Ascending aorta (tissue), 2 donors: ENCODE results near the gene EHMT1. TPM values are rescaled to one million over a fixed set of nuclear protein-coding genes. Genes with fewer than 3 reads are reported as not detected.
"Not testable (repeated sequence)": the region's sequence is repeated elsewhere in the genome, so short reads cannot be mapped to it uniquely, and the experiment has no call there.

Experiments used
- DNase-seq, 2 donors: peaks; one replicate each; pipeline ENCODE4 v3.0.0-alpha.2; 2019; ENCODE audit warnings: low spot score in 2 of 2
- H3K27ac ChIP-seq, 2 donors: fragments of 200-600 bp; sonication (generic); one replicate each; pipeline ENCODE4 v1.5.1; 2016 to 2017; ENCODE audit warnings: mild to moderate bottlenecking in 1 of 2
- H3K27me3 ChIP-seq: fragments of 200-600 bp; sonication (generic); one replicate; pipeline ENCODE4 v1.5.1; 2017
- H3K36me3 ChIP-seq, 2 donors: fragments of 200-600 bp; sonication (generic); one replicate each; pipeline ENCODE4 v1.5.1; 2016
- H3K4me1 ChIP-seq, 2 donors: fragments of 200-600 bp; sonication (generic); one replicate each; pipeline ENCODE4 v1.5.1; 2016 to 2017; ENCODE audit warnings: mild to moderate bottlenecking in 1 of 2
- H3K4me3 ChIP-seq, 2 donors: fragments of 200-600 bp; sonication (generic); one replicate each; pipeline ENCODE4 v1.5.1; 2016 to 2017; ENCODE audit warnings: mild to moderate bottlenecking in 1 of 2
- H3K9me3 ChIP-seq, 2 donors: fragments of 200-600 bp; sonication (generic); one replicate each; pipeline ENCODE4 v1.5.1; 2016
- CTCF ChIP-seq, 3 experiments: fragments of 200-600 bp in 2 of 3; fragments of 450-650 bp in 1 of 3; sonication (generic) in 2 of 3; IDR thresholded peaks; one replicate each; pipeline ENCODE4 v1.5.1; 2016 to 2019; ENCODE audit warnings: antibody characterized with exemption in 3 of 3, mild to moderate bottlenecking in 1 of 3, moderate library complexity in 1 of 3
- intact Hi-C: fragments of 100-400 bp; cut with DNase I; formaldehyde crosslinking; loops from one replicate; pipeline ENCODE4 v1.15.1; 2023
- total RNA-seq: library from RNA; depleted of rRNA; stranded (reverse); fragments of >200 nt; gene quantifications from one replicate; pipeline ENCODE4 v1.1.0, GENCODE V29; 2016

Gene EHMT1
- total RNA-seq, 1 donor from 2014 or later = 49.9 TPM

GRCh38 chr9:137731216-137731946 is 112.6 kb downstream of the EHMT1 start:
- Histone ChIP-seq H3K9me3 (peaks cover 0 to 11% of the 10 kb centered on the region in 2 donors), H3K4me1 (no peaks in the 10 kb centered on the region), H3K27me3 (no peaks in the 10 kb centered on the region), H3K27ac (no peak overlapping the region), H3K36me3 (peaks cover 36 to 57% of the 10 kb centered on the region in 2 donors), H3K4me3 (no peak overlapping the region)
- intact Hi-C loops = no loop called here
- no peak for TF ChIP-seq CTCF (IDR thresholded peaks at IDR 0.05)
- no peak for DNase-seq

- no peak for DNase-seq
- Histone ChIP-seq H3K4me3 (no peak overlapping the region), H3K36me3 (peaks cover 36 to 49% of the 10 kb centered on the region in 2 donors), H3K9me3 (peaks cover 0 to 11% of the 10 kb centered on the region in 2 donors), H3K4me1 (no peaks in the 10 kb centered on the region), H3K27ac (no peak overlapping the region), H3K27me3 (no peaks in the 10 kb centered on the region)
- no peak for TF ChIP-seq CTCF (IDR thresholded peaks at IDR 0.05)
- intact Hi-C loops = no loop called here
Observed at GRCh38 chr9:137731947-137732813, 113.4 kb downstream of the EHMT1 start.

GRCh38 chr9:137733429-137733828 is 114.6 kb downstream of the EHMT1 start:
- peaks cover 34 to 42% of the 10 kb centered on the region in 2 donors for H3K36me3 ChIP-seq
- TF ChIP-seq CTCF (IDR thresholded peaks at IDR 0.05) = no peak

DNA sequence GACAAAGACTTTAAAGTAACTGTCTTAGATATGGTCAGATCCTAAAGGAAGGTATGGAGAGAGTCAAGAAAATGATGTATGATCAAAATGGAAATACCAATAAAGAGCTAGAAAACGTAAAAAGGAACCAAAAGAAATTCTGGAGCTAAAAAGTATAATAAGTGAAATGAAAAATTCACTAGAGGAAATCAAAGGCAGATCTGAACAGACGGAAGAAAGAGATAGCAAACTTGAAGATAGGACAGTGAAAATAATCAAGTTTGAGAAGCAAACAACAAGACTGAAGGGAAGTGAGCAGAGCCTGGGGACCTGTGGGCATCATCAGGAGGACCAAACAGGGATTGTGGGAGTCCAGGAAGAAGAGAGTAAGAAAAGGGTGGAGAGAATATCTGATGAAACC is 115.4 kb downstream of the EHMT1 start:
- no peak overlapping the region for H3K4me3 ChIP-seq
- no peaks in the 10 kb centered on the region for H3K4me1 ChIP-seq
- H3K27me3 ChIP-seq = no peaks in the 10 kb centered on the region
- TF ChIP-seq CTCF (IDR thresholded peaks at IDR 0.05) = no peak
- H3K9me3 ChIP-seq = peaks cover 0 to 11% of the 10 kb centered on the region in 2 donors
- peaks cover 26 to 35% of the 10 kb centered on the region in 2 donors for H3K36me3 ChIP-seq
- intact Hi-C loops = no loop called here
- no peak overlapping the region for H3K27ac ChIP-seq
- DNase-seq = no peak

More at GRCh38 chr9:137733429-137733828, 114.6 kb downstream of the EHMT1 start:
- no peak for DNase-seq
- intact Hi-C loops = no loop called here
- Histone ChIP-seq H3K4me3 (no peak overlapping the region), H3K27me3 (no peaks in the 10 kb centered on the region), H3K9me3 (peaks cover 0 to 11% of the 10 kb centered on the region in 2 donors), H3K27ac (no peak overlapping the region), H3K4me1 (no peaks in the 10 kb centered on the region)

DNA sequence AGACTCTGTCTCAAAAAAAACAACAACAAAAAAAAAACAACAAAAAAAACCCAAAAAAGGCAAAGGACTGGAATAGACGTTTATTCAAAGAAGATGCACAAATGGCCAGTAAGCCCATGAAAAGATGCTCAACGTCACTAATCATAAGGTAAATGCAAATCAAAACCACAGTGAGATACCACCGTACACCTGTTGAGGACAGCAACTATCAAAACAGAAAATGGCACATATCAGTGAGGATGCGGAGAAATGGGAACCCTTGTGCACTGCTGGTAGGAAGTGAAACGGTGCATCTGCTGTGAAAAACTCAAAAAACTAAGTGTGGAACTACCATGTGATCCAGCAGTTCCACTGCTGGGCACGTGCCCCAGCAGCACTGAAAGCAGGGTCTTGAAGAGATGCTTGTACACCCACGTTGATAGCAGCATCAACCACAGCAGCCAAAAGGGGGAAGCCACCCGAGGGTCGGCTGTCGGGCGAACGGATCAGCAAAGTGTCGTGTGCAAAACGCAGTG is 119.4 kb downstream of the EHMT1 start:
- H3K4me3 ChIP-seq, DNase-seq, intact Hi-C loops, H3K27me3 ChIP-seq, H3K27ac ChIP-seq, H3K4me1 ChIP-seq: not testable (repeated sequence)
- Histone ChIP-seq H3K9me3 (peaks cover 0 to 11% of the 10 kb centered on the region in 2 donors), H3K36me3 (peaks cover 3 to 16% of the 10 kb centered on the region in 2 donors)

- Histone ChIP-seq H3K36me3 (peaks cover 3 to 15% of the 10 kb centered on the region in 2 donors), H3K27ac (no peak overlapping the region), H3K4me1 (no peaks in the 10 kb centered on the region), H3K4me3 (no peak overlapping the region), H3K27me3 (no peaks in the 10 kb centered on the region), H3K9me3 (peaks cover 0 to 11% of the 10 kb centered on the region in 2 donors)
- intact Hi-C loops = no loop called here
- DNase-seq = no peak
- TF ChIP-seq CTCF (IDR thresholded peaks at IDR 0.05) = no peak
Observed at GRCh38 chr9:137738703-137739102, 119.9 kb downstream of the EHMT1 start.
